Adipocyte (in vitro differentiated cells): Measurements from ENCODE around the gene VRK2.
"Not testable (repeated sequence)": the region's sequence is repeated elsewhere in the genome, so short reads cannot be mapped to it uniquely, and the experiment has no call there.

Experiments
- DNase-seq: peaks from one replicate; pipeline ENCODE4 v3.0.0-alpha.2; 2015; ENCODE audit warnings: low read depth
- H3K27me3 ChIP-seq: replicated peaks from 2 replicates; pipeline ENCODE4 v1.7.0; 2013; ENCODE audit warnings: mild to moderate bottlenecking, low read length, moderate library complexity; ENCODE audit not compliant: control insufficient read depth, insufficient read depth
- H3K36me3 ChIP-seq: 2 replicates; pipeline ENCODE4 v1.7.0; 2013; ENCODE audit warnings: low read length, mild to moderate bottlenecking, moderate library complexity; ENCODE audit not compliant: control insufficient read depth, insufficient read depth, severe bottlenecking
- H3K4me1 ChIP-seq: 2 replicates; pipeline ENCODE4 v1.7.0; 2013; ENCODE audit warnings: mild to moderate bottlenecking, low read length, moderate library complexity; ENCODE audit not compliant: control insufficient read depth, insufficient read depth
- H3K4me3 ChIP-seq: 2 replicates; pipeline ENCODE4 v1.7.0; 2013; ENCODE audit warnings: mild to moderate bottlenecking, low read length, moderate library complexity
- H3K9ac ChIP-seq: 2 replicates; pipeline ENCODE4 v1.7.0; 2013; ENCODE audit warnings: mild to moderate bottlenecking, low read length, moderate library complexity
- H3K9me3 ChIP-seq: 2 replicates; pipeline ENCODE4 v1.7.0; 2013; ENCODE audit warnings: mild to moderate bottlenecking, low read length, moderate library complexity; ENCODE audit not compliant: control insufficient read depth

VRK2 gene

GRCh38 chr2:58113563-58113962 lies 67.0 kb downstream of the VRK2 start:
- H3K4me3 ChIP-seq, DNase-seq, H3K27me3 ChIP-seq, H3K36me3 ChIP-seq, H3K9ac ChIP-seq, H3K4me1 ChIP-seq, H3K9me3 ChIP-seq: not testable (repeated sequence)

GRCh38 chr2:58120626-58121229 lies 74.1 kb downstream of the VRK2 start:
- H3K9me3 ChIP-seq = no peaks in the 10 kb centered on the region
- H3K27me3 ChIP-seq = no peaks in the 10 kb centered on the region

GRCh38 chr2:58122040-58122439 lies 75.4 kb downstream of the VRK2 start:
- no peak for DNase-seq
- peaks cover 7% of the 10 kb centered on the region for H3K36me3 ChIP-seq

More at GRCh38 chr2:58120626-58121229, 74.1 kb downstream of the VRK2 start:
- H3K4me1 ChIP-seq = no peaks in the 10 kb centered on the region
- no peak overlapping the region for H3K9ac ChIP-seq
- peaks cover 7% of the 10 kb centered on the region for H3K36me3 ChIP-seq
- DNase-seq = no peak
- no peak overlapping the region for H3K4me3 ChIP-seq

GRCh38 chr2:58122540-58122939 lies 75.9 kb downstream of the VRK2 start:
- DNase-seq = no peak
- no peaks in the 10 kb centered on the region for H3K27me3 ChIP-seq
- H3K36me3 ChIP-seq = peaks cover 7% of the 10 kb centered on the region
- no peak overlapping the region for H3K9ac ChIP-seq
- H3K4me1 ChIP-seq = no peaks in the 10 kb centered on the region
- H3K9me3 ChIP-seq = no peaks in the 10 kb centered on the region
- H3K4me3 ChIP-seq = no peak overlapping the region

More at GRCh38 chr2:58122040-58122439, 75.4 kb downstream of the VRK2 start:
- H3K4me3 ChIP-seq = no peak overlapping the region
- H3K9ac ChIP-seq = no peak overlapping the region
- no peaks in the 10 kb centered on the region for H3K27me3 ChIP-seq
- H3K4me1 ChIP-seq = no peaks in the 10 kb centered on the region
- no peaks in the 10 kb centered on the region for H3K9me3 ChIP-seq

- no peak for DNase-seq
- H3K4me3 ChIP-seq = no peak overlapping the region
- H3K27me3 ChIP-seq = no peaks in the 10 kb centered on the region
- H3K9ac ChIP-seq = no peak overlapping the region
- peaks cover 25% of the 10 kb centered on the region for H3K4me1 ChIP-seq
- H3K36me3 ChIP-seq = peaks cover 7% of the 10 kb centered on the region
- H3K9me3 ChIP-seq = no peaks in the 10 kb centered on the region
Observed at GRCh38 chr2:58127111-58127510, 80.5 kb downstream of the VRK2 start.

GRCh38 chr2:58130238-58130637 lies 83.6 kb downstream of the VRK2 start:
- no peaks in the 10 kb centered on the region for H3K9me3 ChIP-seq
- H3K4me3 ChIP-seq = no peak overlapping the region
- H3K9ac ChIP-seq = no peak overlapping the region
- peaks cover 38% of the 10 kb centered on the region for H3K4me1 ChIP-seq
- DNase-seq = no peak
- H3K36me3 ChIP-seq = no peaks in the 10 kb centered on the region
- H3K27me3 ChIP-seq = no peaks in the 10 kb centered on the region

- Histone ChIP-seq H3K4me1 (peaks cover 38% of the 10 kb centered on the region), H3K4me3 (peak overlapping the region; percentile 24), H3K27me3 (no peaks in the 10 kb centered on the region), H3K9ac (peak overlapping the region; percentile 57), H3K9me3 (no peaks in the 10 kb centered on the region), H3K36me3 (no peaks in the 10 kb centered on the region)
- DNase-seq = peak; percentile 64
Observed at GRCh38 chr2:58131191-58132011, 84.8 kb downstream of the VRK2 start.

GRCh38 chr2:58133395-58133794 lies 86.8 kb downstream of the VRK2 start:
- Histone ChIP-seq H3K4me1 (peaks cover 38% of the 10 kb centered on the region), H3K9ac (no peak overlapping the region), H3K36me3 (no peaks in the 10 kb centered on the region), H3K9me3 (no peaks in the 10 kb centered on the region), H3K4me3 (no peak overlapping the region), H3K27me3 (no peaks in the 10 kb centered on the region)
- DNase-seq = peak; percentile 18

GRCh38 chr2:58135861-58136260 lies 89.3 kb downstream of the VRK2 start:
- Histone ChIP-seq H3K36me3 (no peaks in the 10 kb centered on the region), H3K4me3 (no peak overlapping the region), H3K9ac (no peak overlapping the region), H3K27me3 (no peaks in the 10 kb centered on the region), H3K9me3 (no peaks in the 10 kb centered on the region), H3K4me1 (peaks cover 36% of the 10 kb centered on the region)
- no peak for DNase-seq

GRCh38 chr2:58137221-58137620 lies 90.6 kb downstream of the VRK2 start:
- no peak overlapping the region for H3K4me3 ChIP-seq
- H3K4me1 ChIP-seq = peaks cover 24% of the 10 kb centered on the region
- no peaks in the 10 kb centered on the region for H3K36me3 ChIP-seq
- no peaks in the 10 kb centered on the region for H3K27me3 ChIP-seq
- no peaks in the 10 kb centered on the region for H3K9me3 ChIP-seq
- DNase-seq = peak; percentile 77
- H3K9ac ChIP-seq = no peak overlapping the region

GRCh38 chr2:58137856-58138255 lies 91.2 kb downstream of the VRK2 start:
- DNase-seq = peak; percentile 7
- no peaks in the 10 kb centered on the region for H3K36me3 ChIP-seq
- no peaks in the 10 kb centered on the region for H3K9me3 ChIP-seq
- H3K4me1 ChIP-seq = peaks cover 18% of the 10 kb centered on the region
- H3K9ac ChIP-seq = no peak overlapping the region
- H3K27me3 ChIP-seq = no peaks in the 10 kb centered on the region
- no peak overlapping the region for H3K4me3 ChIP-seq
